Measurements from ENCODE around the gene BAIAP2L1. TPM values are rescaled to one million over a fixed set of nuclear protein-coding genes. Genes with fewer than 3 reads are reported as not detected.

BAIAP2L1 gene
- total RNA-seq, 1 donor from 2014 or later, result 19.7 TPM

DNA sequence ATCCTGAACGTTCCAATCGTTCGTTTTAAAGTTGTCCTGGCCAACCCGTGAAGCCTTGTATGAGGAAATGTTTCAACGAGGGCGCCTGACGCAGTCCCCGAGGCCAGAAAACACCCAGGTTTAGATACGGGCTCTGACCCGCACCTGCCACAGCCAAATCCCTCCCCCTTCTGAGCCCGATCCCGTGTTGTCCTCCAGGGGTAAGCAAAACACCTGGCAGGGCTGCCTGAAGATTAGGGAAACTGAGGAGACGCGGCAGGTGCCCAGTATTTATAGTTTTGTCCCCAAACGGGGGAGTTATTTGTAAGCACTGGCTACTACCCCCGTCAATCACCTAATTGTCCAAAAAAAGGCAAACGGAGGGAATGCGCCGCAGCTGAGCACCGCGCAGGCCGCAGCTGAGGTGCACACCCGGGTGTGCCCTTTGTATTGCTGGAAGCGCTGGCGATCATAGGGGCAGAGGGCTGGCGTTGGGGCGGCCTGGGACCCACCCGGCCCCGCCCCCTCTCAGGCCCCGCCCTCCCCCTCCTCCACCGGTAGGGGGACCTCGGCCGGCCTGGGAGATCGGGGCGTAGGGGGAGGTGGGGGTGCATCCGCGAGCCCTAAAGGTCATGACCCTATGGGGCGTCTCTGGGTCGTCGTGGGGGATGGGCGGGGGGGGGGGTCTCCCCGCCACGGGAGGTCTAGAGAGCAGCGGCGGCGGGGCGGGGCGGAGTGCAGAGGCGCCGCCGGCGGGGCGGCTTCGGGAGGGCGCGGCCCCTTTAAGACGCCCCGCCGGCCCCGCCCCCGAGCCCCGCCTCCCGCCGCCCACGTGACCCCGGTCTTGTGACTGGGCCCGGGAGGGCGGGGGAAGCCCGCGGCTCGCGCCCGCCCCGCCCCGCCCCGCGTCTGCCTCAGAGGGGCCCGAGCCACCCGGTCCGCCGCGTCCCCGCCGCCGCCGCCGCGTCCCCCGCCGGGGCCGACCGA, 119.8 kb downstream of the BAIAP2L1 start, which contains the start of gene BRI3:
BRI3 (plus strand) TSS at position 896 of the 966 bp plus-strand sequence. CDS start 110 bp downstream, outside the sequence.
- DNase-seq (ENCODE audit: low read depth), result peak; percentile 94

DNA sequence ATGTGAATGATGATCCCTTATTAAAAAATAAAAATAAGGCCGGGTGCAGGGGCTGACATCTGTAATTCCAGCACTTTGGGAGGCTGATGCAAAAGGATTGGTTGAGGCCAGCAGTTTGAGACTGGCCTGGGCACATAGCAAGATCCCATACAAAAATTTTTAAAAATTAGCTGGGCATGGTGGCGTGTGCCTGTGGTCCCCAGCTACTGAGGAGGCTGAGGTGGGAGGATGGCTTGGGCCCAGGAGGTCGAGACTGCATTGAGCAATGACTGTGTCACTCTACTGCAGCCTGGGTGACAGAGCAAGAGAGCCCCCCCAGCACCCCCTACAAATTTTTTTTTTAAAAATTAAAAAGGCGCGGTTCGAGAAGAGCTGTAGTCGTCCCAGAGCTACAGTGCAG, 120.6 kb downstream of the BAIAP2L1 start:
- DNase-seq (ENCODE audit: low read depth), result no peak

- no peak for DNase-seq (ENCODE audit: low read depth)
These were observed 122.0 kb downstream of the BAIAP2L1 start for GRCh38 chr7:98278936-98279335.

DNA sequence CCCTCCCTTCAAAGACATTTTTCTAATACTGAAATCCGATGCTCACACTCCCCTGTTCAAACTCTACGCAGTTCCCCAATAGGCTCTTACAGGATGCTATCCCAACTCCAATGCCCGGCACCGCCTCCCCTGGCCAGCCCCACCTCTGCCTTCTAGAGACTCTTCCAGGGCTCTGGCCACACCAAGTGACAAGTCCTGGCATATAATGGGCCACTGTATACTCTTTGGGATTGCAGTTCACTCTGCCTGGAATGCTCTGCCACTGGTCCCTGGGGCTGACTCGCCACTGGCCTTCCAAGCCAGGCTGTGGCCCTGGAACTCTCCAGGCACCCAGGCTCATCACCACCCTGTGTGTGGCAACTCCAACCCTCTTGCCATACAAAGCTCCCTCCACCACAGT, 122.5 kb downstream of the BAIAP2L1 start:
- DNase-seq (ENCODE audit: low read depth), result peak; percentile 42

DNA sequence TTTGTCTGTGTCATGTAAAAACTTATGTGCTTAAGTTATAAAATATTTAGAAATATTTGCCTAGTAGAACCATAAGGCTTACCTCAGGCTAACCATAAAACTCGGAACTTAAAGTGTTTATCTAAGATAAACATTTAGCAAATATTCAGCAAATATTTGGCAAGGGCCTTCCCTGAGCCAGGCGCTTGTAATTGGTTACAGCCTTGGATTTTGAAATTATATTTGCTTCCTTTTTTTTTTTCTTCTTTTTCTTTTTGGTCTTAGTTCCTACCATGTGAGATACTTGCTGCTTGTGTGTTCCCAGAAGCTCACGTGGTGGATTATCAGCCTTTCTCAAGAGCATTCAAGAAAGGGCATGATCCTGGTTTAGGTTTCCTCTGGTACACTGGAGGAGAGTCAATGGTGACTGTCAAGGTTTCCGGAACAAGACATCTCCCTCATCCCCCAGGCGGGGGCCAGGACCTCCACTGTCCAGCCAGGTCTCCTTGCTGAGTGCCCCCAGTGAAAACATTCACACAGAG, 124.6 kb downstream of the BAIAP2L1 start:
- no peak for DNase-seq (ENCODE audit: low read depth)

- DNase-seq (ENCODE audit: low read depth), result no peak
These were observed 133.6 kb downstream of the BAIAP2L1 start for GRCh38 chr7:98267303-98267702.

GRCh38 chr7:98266840-98267239, 134.1 kb downstream of the BAIAP2L1 start:
- peak; percentile 54 for DNase-seq (ENCODE audit: low read depth)

- DNase-seq (ENCODE audit: low read depth), result peak; percentile 88
These were observed 135.0 kb downstream of the BAIAP2L1 start for GRCh38 chr7:98265841-98266271.

DNA sequence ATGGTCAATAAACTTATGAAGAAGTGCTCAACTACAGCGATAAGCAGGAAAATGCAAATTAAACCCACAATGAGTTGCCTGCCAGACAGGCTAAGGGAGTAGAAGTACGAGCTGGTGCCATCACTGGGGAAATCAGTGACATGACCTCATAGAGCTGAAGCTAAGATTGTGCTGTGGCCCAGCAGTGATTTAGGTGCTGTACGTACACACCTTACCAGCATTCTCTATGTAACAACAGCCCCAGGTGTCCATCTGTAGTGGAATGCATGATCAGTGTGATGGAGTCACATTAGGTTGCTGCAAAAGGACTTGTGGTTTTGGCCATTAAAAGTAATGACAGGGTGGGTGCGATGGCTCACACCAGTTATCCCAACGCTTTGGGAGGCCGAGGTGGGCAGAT, 143.2 kb downstream of the BAIAP2L1 start:
- DNase-seq (ENCODE audit: low read depth), result no peak

- no peak for DNase-seq (ENCODE audit: low read depth)
These were observed 144.5 kb downstream of the BAIAP2L1 start for GRCh38 chr7:98256431-98256830.

DNA sequence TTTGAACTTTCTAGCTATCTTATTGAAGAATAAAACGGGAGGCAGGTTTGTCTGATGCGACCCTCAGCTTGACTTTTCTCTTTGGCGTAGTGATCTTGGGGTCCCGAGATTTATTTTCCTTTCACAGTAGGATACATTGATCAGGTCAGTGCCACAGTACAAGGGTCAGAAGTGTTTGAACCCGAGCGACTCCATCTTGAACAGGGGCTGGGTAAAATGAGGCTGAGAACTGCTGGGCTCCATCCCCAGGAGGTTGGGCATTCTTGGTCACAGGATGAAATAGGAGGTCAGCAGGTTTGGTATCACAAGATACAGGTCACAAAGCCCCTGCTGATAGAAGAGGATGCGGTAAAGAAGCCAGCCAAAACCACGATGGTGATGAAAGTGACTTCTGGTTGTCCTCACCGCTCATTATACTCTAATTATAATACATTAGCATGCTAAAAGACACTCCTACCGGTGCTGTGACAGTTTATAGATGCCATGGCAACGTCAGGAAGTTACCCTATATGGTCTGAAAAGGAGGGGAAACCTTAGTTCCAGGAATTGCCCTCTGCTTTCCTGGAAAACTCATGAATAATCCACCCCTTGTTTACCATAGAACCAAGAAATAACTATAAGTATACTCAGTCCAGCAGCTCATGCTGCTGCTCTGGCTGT, 145.8 kb downstream of the BAIAP2L1 start:
- no peak for DNase-seq (ENCODE audit: low read depth)

DNA sequence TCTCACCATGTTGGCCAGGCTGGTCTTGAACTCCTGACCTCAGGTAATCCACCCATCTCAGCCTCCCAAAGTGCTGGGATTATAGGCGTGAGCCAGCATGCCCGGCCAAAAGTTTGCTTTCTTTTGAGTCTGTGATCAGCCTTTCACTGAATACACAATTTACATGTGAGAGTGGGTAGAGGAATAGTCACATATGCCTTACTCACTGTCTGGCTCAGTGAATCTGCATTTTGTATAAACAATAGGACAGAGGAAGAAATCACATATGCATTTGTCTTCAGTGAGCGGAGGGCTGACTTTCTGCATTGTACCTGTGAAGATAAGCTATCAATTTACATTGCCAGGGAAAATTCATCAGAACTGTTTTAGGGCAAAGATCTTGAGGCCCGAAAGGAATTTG, 146.4 kb downstream of the BAIAP2L1 start:
- no peak for DNase-seq (ENCODE audit: low read depth)

- DNase-seq (ENCODE audit: low read depth), result peak; percentile 43
These were observed 148.3 kb downstream of the BAIAP2L1 start for GRCh38 chr7:98252425-98253054.

DNA sequence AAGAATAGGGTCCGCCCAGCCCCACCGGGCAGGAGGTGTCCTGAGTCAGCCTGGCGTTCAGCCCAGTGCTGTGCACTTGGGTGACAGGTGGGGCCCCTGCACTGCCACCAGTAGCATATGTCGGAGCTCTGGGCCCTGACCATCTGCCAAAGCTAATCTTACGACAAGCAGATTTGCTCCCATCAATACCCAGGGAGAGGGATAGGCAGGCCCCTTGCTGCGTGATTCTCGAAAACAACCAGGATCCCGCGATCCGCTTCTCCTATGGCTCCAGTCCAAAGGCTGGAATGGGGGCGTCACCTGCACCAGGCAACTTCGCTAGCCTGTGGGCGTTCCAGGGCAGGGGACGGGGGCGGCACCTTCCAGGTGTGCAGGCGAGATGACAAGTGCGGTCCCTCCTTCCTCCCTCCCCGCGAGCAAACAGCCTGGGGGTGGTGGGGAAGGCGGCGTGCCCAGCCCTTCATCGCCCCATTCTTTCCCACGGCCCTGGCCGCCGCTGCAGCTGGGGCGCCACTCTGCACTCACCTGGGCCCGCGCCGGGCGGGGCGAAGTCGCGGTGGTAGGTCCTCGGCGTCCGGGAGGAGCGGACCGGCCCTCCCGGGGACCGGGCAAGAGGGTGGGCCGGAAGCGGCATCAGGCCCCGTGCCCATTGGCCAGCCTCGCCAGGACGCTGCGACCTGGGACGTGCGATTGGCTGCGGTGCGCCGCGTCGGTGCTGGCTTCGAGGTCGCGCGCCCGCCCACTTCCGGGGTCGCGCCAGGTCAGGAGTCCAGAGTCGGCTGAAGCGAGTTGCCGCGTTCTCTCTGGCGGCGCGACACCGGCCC, 149.1 kb downstream of the BAIAP2L1 start, which contains the start of gene TECPR1:
TECPR1 (minus strand) TSS at position 632 of the 824 bp plus-strand sequence. CDS start 6,086 bp downstream, outside the sequence.
- peak; percentile 96 for DNase-seq (ENCODE audit: low read depth)

DNA sequence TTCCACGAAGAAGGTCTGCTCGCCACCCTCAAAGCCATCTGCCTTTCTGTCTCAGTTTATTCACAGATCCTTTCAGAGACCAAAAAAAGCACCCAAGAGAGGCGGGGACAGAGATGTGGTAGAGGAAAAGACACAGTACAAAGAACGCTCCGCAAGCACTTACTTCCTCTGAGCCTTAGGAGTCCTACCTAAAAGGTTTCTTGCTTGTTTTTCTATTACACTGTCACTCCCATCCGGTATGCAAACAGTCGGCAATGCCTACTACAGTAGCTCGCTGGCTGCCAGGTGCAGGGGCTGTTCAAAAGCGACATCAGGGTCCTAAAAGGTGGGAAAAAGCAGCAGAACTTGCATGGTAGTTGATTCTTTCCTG, 149.7 kb downstream of the BAIAP2L1 start:
- DNase-seq (ENCODE audit: low read depth), result peak; percentile 20

DNA sequence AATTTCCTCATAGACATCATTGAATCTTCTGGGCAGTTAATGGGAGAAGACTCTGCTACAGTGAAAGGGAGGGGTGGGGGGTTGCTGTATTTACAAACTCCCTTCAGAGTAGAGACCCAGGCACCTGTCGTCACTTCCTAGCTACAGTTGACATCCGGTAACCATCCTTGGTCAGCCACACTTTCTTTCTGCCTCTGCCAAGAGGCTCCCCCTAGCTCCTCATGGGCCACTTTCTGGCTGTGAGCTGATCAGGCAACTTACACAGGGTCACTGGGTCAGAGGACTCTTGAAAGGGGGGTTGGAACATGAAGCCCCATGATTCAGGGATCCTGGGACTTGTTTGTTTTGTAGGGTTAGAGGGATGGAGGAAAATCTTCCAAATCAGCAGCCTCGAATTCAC, 150.1 kb downstream of the BAIAP2L1 start:
- DNase-seq (ENCODE audit: low read depth), result peak; percentile 80

- DNase-seq (ENCODE audit: low read depth), result no peak
These were observed 151.8 kb downstream of the BAIAP2L1 start for GRCh38 chr7:98249106-98249505.

DNA sequence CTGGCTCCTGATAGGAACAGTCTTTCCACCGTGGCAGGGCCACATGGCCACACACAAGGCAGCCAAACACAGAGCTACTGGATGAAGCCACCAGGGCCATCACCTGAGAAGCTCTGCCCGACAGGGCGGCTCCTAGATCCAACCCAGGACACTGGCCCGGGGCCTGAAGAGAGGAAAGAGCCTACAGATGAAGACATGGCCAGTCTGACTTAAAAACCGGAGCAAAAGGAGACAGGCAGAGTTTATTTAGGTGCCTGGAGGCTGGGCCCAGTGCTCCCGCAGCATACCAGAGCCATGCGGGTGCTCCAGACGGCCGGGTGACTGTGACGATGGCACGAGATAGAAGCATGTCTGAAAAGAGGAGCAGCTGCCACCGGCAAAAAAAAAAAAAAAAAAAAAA, 152.7 kb downstream of the BAIAP2L1 start:
- DNase-seq (ENCODE audit: low read depth), result no peak

DNA sequence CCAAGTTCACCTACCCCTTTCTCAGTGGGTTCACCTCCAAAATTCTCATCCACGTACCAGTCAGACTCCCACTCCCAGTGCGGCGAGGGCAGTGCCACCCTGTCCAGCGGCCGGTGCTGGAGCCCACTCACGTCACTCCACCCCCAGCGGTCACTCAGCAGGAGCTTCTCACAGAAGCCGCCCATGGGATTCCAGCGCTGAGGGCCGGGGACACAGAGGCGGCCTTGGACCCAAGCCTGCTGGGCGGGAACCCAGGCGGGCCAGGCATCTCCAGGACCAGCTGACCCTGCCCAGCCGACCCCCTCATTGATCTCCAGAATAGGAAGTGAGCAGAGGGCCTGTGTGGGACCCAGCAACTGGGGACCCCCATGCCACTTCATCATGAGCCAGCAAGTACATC, 156.0 kb downstream of the BAIAP2L1 start:
- no peak for DNase-seq (ENCODE audit: low read depth)

DNA sequence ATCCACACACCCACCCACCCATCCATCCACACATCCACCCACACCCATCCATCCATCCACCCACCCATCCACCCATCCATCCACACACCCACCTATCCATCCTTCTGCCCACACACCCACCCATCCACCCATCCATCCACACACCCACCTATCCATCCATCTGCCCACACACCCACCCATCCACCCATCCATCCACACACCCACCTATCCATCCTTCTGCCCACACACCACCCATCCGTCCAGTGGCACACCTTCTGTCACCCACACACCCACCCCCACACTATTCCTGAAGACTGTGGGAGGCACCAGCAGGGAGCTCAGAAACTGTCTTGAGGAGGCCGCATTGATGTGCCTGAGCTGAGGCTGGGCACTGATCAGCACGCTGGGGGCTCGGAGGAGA, 158.0 kb downstream of the BAIAP2L1 start:
- no peak for DNase-seq (ENCODE audit: low read depth)

DNA sequence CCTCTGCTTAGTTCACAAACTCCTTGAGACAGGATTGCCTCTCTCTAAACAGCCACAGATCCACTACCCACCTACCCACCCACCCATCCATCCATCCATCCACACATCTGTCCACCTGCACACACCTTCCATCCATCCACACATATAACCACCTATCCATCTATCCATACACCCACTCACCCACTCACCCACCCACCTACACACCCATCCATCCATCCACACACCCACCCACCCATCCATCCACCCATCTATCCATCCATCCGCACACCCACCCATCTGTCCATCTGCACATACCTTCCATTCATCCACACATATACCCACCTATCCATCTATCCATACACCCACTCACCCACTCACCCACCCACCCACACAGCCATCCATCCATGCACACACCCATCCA, 158.5 kb downstream of the BAIAP2L1 start:
- no peak for DNase-seq (ENCODE audit: low read depth)

Measured in myocyte (in vitro differentiated cells).